Measurements from ENCODE around the gene RBM33. TPM values are rescaled to one million over a fixed set of nuclear protein-coding genes. Genes with fewer than 3 reads are reported as not detected.

Gene RBM33
- total RNA-seq, 4 donors from 2014 or later, result 35.7 to 59.9 (median 44.5) TPM

DNA sequence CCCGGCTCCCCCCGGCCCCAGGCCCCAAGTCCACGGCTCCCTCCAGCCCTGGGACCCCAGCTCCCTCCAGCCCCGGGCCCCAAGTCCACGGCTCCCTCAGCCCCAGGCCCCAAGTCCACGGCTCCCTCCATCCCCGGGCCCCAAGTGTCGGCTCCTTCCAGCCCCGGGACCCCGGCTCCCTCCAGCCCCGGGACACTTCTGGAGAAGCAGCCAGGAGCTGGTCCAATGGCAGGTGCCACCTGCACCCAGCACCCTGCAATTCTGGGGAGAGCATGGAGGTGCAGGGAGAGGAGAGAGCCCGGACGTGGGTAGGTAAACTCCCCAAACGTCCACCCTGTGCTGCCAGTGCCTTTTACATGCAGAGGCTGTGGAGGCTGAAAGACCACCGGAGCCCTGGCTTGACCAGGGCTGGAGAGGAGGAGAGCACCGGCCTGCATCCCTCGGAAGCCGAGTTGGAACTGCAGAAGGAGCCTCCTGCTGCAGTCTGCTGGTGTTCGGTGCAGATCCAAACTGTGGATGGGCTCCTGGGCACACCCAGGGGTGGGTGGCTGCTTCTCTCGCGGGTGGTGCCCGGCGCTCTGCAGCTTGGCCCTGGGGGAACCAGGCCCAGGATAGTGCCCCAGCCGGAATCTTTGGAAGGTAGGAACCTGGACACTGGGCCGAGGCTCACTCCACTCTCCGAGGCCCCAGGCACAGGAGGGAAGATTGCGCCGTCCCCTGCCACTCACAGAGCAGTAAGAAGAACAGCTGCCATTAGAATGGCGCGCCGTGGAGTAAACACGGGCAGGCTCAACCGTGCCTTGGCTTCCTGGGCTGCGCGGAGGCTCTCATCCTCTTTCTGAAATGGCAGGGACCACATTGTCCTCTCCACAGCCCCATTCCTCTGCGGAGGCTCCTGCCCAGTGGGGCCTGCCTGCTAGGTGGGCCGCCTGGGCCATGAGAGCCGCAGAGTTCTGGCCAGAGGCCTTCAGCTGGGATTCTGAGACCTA lies 153.1 kb downstream of the RBM33 start:
- DNase-seq, result no peak
- Histone ChIP-seq H3K9me3 (no peaks in the 10 kb centered on the region), H3K4me3 (replicated peaks in 1 of 3) (no peak overlapping the region), H3K27me3 (no peaks in the 10 kb centered on the region), H3K36me3 (no peaks in the 10 kb centered on the region), H3K27ac (no peak overlapping the region), H3K4me1 (peaks cover 0 to 5% of the 10 kb centered on the region in 2 donors)
- intact Hi-C loops (cut with DNase I), result loop anchor here (5.0 kb wide), 2 partner anchors 675 to 965 kb away; no protein-coding TSS in a partner anchor
- TF ChIP-seq, protein P1, sequence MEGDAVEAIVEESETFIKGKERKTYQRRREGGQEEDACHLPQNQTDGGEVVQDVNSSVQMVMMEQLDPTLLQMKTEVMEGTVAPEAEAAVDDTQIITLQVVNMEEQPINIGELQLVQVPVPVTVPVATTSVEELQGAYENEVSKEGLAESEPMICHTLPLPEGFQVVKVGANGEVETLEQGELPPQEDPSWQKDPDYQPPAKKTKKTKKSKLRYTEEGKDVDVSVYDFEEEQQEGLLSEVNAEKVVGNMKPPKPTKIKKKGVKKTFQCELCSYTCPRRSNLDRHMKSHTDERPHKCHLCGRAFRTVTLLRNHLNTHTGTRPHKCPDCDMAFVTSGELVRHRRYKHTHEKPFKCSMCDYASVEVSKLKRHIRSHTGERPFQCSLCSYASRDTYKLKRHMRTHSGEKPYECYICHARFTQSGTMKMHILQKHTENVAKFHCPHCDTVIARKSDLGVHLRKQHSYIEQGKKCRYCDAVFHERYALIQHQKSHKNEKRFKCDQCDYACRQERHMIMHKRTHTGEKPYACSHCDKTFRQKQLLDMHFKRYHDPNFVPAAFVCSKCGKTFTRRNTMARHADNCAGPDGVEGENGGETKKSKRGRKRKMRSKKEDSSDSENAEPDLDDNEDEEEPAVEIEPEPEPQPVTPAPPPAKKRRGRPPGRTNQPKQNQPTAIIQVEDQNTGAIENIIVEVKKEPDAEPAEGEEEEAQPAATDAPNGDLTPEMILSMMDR (IDR thresholded peaks at IDR 0.05), result no peak
- no peak for TF ChIP-seq POLR2A (IDR thresholded peaks at IDR 0.05)
- WGBS, 2 donors, result 89 to 91% methylated on average over 16 to 22 of the region's 38 CpGs

DNA sequence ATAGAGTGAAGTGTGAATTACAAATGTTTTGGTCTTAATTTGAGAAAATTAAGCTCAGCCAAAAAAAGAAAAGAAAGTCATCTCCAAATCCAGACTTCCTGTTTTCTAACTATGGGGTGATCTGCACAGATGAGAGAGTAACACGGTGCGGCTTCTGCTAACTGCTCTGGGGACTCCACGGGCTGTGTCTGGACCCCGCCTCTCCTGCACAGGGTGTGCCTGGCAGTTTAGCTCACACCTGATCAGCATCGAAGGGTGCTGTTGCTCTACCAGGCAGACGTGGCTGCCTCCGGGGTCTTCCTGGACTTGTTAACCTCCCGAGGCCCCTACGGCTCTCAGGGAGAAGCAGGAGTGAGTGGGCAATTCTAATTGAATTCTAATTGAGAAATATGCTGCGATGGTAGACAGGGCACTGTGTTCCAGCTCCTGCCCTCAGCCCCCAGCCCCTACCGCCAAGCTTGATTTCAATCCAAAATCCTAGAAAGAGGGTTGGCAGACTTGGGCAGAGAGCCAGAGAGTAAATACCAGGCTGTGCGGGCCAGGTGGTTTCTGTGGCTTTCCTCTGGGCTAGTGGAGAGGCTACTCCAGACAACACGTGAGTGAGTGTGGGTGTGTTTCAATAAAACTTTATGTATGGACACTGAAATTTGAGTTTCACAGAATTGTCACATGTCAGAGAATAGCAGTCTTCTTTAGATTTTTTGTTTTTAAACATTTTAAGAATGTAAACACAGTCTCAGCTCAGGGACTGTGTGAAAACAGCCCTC lies 154.4 kb downstream of the RBM33 start:
- H3K9me3 ChIP-seq, result no peaks in the 10 kb centered on the region
- intact Hi-C loops (cut with DNase I), result loop anchor here (5.0 kb wide), 2 partner anchors 673 to 963 kb away; no protein-coding TSS in a partner anchor
- no peak for DNase-seq
- H3K27me3 ChIP-seq, result no peaks in the 10 kb centered on the region
- peaks cover 3 to 14% of the 10 kb centered on the region in 2 donors for H3K4me1 ChIP-seq
- H3K36me3 ChIP-seq, result no peaks in the 10 kb centered on the region
- TF ChIP-seq, protein P1 (IDR thresholded peaks at IDR 0.05), result no peak
- no peak for TF ChIP-seq POLR2A (IDR thresholded peaks at IDR 0.05)
- H3K4me3 ChIP-seq (replicated peaks in 1 of 3), result no peak overlapping the region
- no peak overlapping the region for H3K27ac ChIP-seq
- WGBS, 2 donors, result 76 to 80% methylated on average over 12 to 13 of the region's 13 CpGs

DNA sequence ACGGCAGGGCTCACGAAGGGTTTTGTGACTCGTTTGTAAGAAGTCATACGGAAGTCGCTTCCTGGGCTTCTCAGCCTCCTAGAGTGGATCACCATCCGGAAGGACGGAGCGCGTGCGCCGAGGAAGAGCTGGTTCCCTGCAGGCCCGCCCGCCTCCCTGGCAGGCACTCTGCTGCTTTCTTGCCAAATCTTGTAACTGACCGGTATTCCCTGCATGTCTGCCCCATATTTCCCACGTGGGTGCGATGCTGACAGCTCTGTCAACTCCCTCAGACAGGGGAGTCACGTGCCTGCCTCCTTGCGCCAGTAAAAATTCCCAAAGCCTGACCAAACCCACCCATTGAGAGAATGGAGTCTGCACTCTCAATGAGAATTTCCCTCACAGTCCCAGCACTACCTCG lies 155.1 kb downstream of the RBM33 start:
- intact Hi-C loops (cut with DNase I), result loop anchor here (5.0 kb wide), 2 partner anchors 673 to 963 kb away; no protein-coding TSS in a partner anchor
- no peaks in the 10 kb centered on the region for H3K9me3 ChIP-seq
- H3K27ac ChIP-seq, result no peak overlapping the region

DNA sequence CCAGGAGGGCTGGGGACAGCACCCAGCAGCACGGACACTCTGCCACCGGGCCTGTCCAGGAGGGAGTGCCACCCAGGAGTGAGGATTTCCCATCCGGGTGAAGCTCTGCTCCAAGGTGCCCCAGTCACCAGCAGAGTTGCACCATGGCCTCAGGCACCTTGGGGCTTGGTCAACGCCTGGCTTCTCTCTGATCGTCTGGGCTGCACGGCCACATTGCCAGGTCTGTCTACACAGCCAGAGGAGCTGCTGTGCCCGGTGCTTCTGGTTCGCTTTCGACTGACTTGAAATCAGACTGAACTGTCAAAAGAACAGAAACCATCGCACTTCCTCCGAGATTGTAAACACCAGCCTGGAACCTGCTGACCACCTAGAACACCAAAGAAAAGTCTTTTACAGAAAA lies 155.8 kb downstream of the RBM33 start:
- Histone ChIP-seq H3K4me1 (peaks cover 9 to 27% of the 10 kb centered on the region in 2 donors), H3K36me3 (no peaks in the 10 kb centered on the region), H3K27me3 (no peaks in the 10 kb centered on the region), H3K27ac (no peak overlapping the region), H3K9me3 (no peaks in the 10 kb centered on the region), H3K4me3 (replicated peaks in 1 of 3) (no peak overlapping the region)
- TF ChIP-seq, protein P1 (IDR thresholded peaks at IDR 0.05), result no peak
- no peak for TF ChIP-seq POLR2A (IDR thresholded peaks at IDR 0.05)
- no peak for DNase-seq
- WGBS, 2 donors, result 87 to 91% methylated on average over 6 to 11 of the region's 11 CpGs
- intact Hi-C loops (cut with DNase I), result no loop called here

More for the DNA sequence above, 155.1 kb downstream of the RBM33 start:
- Histone ChIP-seq H3K27me3 (no peaks in the 10 kb centered on the region), H3K36me3 (no peaks in the 10 kb centered on the region), H3K4me1 (peaks cover 5 to 19% of the 10 kb centered on the region in 2 donors), H3K4me3 (replicated peaks in 1 of 3) (no peak overlapping the region)
- WGBS, 2 donors, result 72 to 74% methylated on average over 19 of the region's 19 CpGs
- TF ChIP-seq POLR2A (IDR thresholded peaks at IDR 0.05), result no peak
- TF ChIP-seq, protein P1 (IDR thresholded peaks at IDR 0.05), result no peak
- DNase-seq, result no peak

Data from thyroid gland (tissue), 4 donors.